K562 (cell line): ENCODE data around the gene LZTS3. TPM values are rescaled to one million over a fixed set of nuclear protein-coding genes. Genes with fewer than 3 reads are reported as not detected.

Source experiments
- FOXK1 ChIP-seq: sonication (generic); formaldehyde crosslinking; IDR thresholded peaks from 2 replicates; pipeline ENCODE4 v1.8.0; 2022; ENCODE audit warnings: missing genetic modification reagents, mild to moderate bottlenecking, borderline replicate concordance
- RAD21 ChIP-seq, 2 experiments: fragments of 250-450 bp in 1 of 2; fragments of 450-650 bp in 1 of 2; sonication (Bioruptor Pico) in 1 of 2; formaldehyde crosslinking in 1 of 2; IDR thresholded peaks in 1 of 2; conservative IDR thresholded peaks in 1 of 2; 2 replicates each; pipeline versions ENCODE4 v1.4.0 to v1.8.0; 2020 to 2022; ENCODE audit warnings: mild to moderate bottlenecking in 2 of 2, moderate library complexity in 1 of 2
- RBFOX2 ChIP-seq: fragments of 200-400 bp; formaldehyde crosslinking; IDR thresholded peaks from 2 replicates; pipeline ENCODE4 v1.6.1; 2017; ENCODE audit warnings: low read depth, mild to moderate bottlenecking, low read length, moderate library complexity
- REST ChIP-seq, 2 experiments: fragments of 450-650 bp; formaldehyde crosslinking in 1 of 2; IDR thresholded peaks; 2 replicates each; pipeline versions ENCODE4 v1.4.0 to v1.6.1; 2014 to 2020; ENCODE audit warnings: mild to moderate bottlenecking in 2 of 2, borderline replicate concordance in 1 of 2, low read depth in 1 of 2
- SAFB ChIP-seq: fragments of 200-400 bp; formaldehyde crosslinking; IDR thresholded peaks from 2 replicates; pipeline ENCODE4 v1.6.1; 2017; ENCODE audit warnings: low read depth, low read length, borderline replicate concordance
- STAG1 ChIP-seq: sonication (generic); formaldehyde crosslinking; IDR thresholded peaks from 2 replicates; pipeline ENCODE4 v1.5.0; 2020; ENCODE audit warnings: missing genetic modification reagents, borderline replicate concordance
- polyA plus RNA-seq, 8 experiments: library from polyadenylated mRNA; depleted of rRNA in 4 of 8; stranded (reverse) in 5 of 8; unstranded in 3 of 8; fragments of >200 nt; fragmentation: Nextera tagmentation in 2 of 8; fragmentation: Illumina TruSeq in 1 of 8; extraction: Ambion mirVana in 2 of 8; extraction: Trizol in 1 of 8; gene quantifications; 2 replicates each; pipeline versions ENCODE4 v1.2.1 to v1.2.3, GENCODE V29; 2011 to 2014; ENCODE audit warnings: inconsistent platforms in 1 of 8, missing spikeins in 1 of 8
- total RNA-seq, 7 experiments: library from RNA; depleted of rRNA in 6 of 7; stranded (reverse); fragments of >200 nt in 6 of 7; fragmentation: Illumina TruSeq in 2 of 7; extraction: Trizol in 2 of 7; gene quantifications; 2 replicates each; pipeline versions ENCODE4 v1.2.1 to v1.2.3, GENCODE V29; 2011 to 2021; ENCODE audit warnings: low replicate concordance in 1 of 7
- TF ChIP-seq, protein P1 (sequence below): IDR thresholded peaks from 2 replicates; pipeline ENCODE4 v1.6.1; 2011; ENCODE audit warnings: borderline replicate concordance, low read depth, mild to moderate bottlenecking, moderate library complexity, low read length; ENCODE audit not compliant: insufficient read depth, poor library complexity, severe bottlenecking
- TF ChIP-seq, protein P2 (sequence below): fragments of 450-650 bp; IDR thresholded peaks from 2 replicates; pipeline ENCODE4 v1.6.1; 2016; ENCODE audit warnings: antibody characterized with exemption
- TF ChIP-seq, protein P3 (sequence below): sonication (generic); formaldehyde crosslinking; IDR thresholded peaks from 2 replicates; pipeline ENCODE4 v1.8.1; 2023; ENCODE audit warnings: mild to moderate bottlenecking, missing genetic modification reagents
- TF ChIP-seq, protein P4 (sequence below): fragments of 200-800 bp; sonication (Bioruptor generic); IDR thresholded peaks from 2 replicates; pipeline ENCODE4 v1.6.1; 2017; ENCODE audit warnings: missing genetic modification characterization, missing compliant biosample characterization

LZTS3 gene
- total and polyA plus RNA-seq, 9 of the 15 experiments (the other 6 are each of a cell fraction or from before 2014, with no cell fraction given), result 0.07 to 2.9 (median 2.0) TPM

DNA sequence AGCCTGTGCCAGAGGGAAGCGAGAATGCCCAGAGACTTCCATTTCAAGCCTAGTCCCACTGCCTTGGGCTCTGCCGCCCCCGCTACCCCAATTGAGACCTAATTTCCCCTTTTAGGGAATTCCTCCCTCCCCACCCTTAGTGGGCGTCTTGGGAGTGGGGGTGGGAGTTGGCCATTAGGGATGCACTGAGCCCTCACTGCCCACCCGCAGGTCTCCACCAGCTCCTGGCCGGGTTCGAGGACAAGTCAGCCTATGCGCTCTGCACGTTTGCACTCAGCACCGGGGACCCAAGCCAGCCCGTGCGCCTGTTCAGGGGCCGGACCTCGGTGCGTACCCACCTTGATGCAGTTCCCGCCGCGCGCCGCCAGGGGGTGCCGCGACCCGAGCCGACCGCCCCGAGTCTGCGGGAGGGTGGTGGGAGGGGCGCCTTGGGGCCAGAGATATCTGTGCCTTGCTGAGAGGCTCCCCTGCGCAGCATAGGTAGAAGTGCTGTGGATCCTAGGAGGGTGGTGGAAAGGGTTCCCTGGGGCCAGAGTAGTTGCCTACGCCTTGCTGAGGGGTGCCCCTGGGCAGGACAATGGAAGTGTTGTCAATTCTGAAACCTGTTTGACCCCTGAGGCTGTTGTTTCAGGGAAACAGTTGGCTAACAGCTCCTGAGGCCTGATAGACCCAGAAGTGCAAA lies 45.1 kb upstream of the LZTS3 start (continued):
- TF ChIP-seq REST (IDR thresholded peaks at IDR 0.05; ENCODE audit: borderline replicate concordance), result peak; percentile 63; the same call in 1 of the 2 replicates
- TF ChIP-seq REST (CRISPR knock-in tag; IDR thresholded peaks at IDR 0.05; ENCODE audit: low read depth), result no peak
- peak; percentile 37 to 70; a peak in 3 of 4 replicates for TF ChIP-seq RAD21 (CRISPR knock-in tag; conservative IDR thresholded peaks at IDR 0.05 in 1 of 2, IDR thresholded peaks at IDR 0.05 in 1 of 2)
- TF ChIP-seq, protein P1, sequence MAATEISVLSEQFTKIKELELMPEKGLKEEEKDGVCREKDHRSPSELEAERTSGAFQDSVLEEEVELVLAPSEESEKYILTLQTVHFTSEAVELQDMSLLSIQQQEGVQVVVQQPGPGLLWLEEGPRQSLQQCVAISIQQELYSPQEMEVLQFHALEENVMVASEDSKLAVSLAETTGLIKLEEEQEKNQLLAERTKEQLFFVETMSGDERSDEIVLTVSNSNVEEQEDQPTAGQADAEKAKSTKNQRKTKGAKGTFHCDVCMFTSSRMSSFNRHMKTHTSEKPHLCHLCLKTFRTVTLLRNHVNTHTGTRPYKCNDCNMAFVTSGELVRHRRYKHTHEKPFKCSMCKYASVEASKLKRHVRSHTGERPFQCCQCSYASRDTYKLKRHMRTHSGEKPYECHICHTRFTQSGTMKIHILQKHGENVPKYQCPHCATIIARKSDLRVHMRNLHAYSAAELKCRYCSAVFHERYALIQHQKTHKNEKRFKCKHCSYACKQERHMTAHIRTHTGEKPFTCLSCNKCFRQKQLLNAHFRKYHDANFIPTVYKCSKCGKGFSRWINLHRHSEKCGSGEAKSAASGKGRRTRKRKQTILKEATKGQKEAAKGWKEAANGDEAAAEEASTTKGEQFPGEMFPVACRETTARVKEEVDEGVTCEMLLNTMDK, result peak; percentile 74
- TF ChIP-seq, protein P2, sequence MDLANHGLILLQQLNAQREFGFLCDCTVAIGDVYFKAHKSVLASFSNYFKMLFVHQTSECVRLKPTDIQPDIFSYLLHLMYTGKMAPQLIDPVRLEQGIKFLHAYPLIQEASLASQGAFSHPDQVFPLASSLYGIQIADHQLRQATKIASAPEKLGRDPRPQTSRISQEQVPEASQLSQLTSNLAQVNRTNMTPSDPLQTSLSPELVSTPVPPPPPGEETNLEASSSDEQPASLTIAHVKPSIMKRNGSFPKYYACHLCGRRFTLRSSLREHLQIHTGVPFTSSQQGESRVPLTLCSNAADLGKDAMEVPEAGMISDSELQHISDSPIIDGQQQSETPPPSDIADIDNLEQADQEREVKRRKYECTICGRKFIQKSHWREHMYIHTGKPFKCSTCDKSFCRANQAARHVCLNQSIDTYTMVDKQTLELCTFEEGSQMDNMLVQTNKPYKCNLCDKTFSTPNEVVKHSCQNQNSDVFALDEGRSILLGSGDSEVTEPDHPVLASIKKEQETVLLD, result no peak
- TF ChIP-seq, protein P3, sequence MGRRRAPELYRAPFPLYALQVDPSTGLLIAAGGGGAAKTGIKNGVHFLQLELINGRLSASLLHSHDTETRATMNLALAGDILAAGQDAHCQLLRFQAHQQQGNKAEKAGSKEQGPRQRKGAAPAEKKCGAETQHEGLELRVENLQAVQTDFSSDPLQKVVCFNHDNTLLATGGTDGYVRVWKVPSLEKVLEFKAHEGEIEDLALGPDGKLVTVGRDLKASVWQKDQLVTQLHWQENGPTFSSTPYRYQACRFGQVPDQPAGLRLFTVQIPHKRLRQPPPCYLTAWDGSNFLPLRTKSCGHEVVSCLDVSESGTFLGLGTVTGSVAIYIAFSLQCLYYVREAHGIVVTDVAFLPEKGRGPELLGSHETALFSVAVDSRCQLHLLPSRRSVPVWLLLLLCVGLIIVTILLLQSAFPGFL (CRISPR knock-in tag), result no peak
- TF ChIP-seq FOXK1 (CRISPR knock-in tag), result 0 out of 2 replicates have a peak, but pooled peaks have one; percentile 51
- peak; percentile 57 for TF ChIP-seq RBFOX2
- TF ChIP-seq SAFB, result no peak
- peak; percentile 55; the same call in 1 of the 2 replicates for TF ChIP-seq STAG1
- TF ChIP-seq, protein P4, sequence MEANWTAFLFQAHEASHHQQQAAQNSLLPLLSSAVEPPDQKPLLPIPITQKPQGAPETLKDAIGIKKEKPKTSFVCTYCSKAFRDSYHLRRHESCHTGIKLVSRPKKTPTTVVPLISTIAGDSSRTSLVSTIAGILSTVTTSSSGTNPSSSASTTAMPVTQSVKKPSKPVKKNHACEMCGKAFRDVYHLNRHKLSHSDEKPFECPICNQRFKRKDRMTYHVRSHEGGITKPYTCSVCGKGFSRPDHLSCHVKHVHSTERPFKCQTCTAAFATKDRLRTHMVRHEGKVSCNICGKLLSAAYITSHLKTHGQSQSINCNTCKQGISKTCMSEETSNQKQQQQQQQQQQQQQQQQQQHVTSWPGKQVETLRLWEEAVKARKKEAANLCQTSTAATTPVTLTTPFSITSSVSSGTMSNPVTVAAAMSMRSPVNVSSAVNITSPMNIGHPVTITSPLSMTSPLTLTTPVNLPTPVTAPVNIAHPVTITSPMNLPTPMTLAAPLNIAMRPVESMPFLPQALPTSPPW (CRISPR knock-in tag), result peak; percentile 42; the same call in 1 of the 2 replicates
